GM19455 (cell line): Measurements from ENCODE around the gene CBX8.

Experiments used
- ATAC-seq: cut with Tn5 transposase; IDR thresholded peaks from one replicate; pipeline ENCODE4 v1.9.1; 2021; ENCODE audit not compliant: unreplicated experiment

The CBX8 gene

GRCh38 chr17:79806863-79807720 is 10.2 kb upstream of the CBX8 start:
- no peak for ATAC-seq

- ATAC-seq, result no peak
Observed at GRCh38 chr17:79806446-79806760, 9.5 kb upstream of the CBX8 start.

GRCh38 chr17:79804856-79805696 is 8.2 kb upstream of the CBX8 start:
- no peak for ATAC-seq

GRCh38 chr17:79803997-79804855 is 7.3 kb upstream of the CBX8 start:
- no peak for ATAC-seq

GRCh38 chr17:79803421-79803996 is 6.6 kb upstream of the CBX8 start:
- ATAC-seq, result no peak

GRCh38 chr17:79802736-79803420 is 6.0 kb upstream of the CBX8 start:
- no peak for ATAC-seq

GRCh38 chr17:79802039-79802735 is 5.3 kb upstream of the CBX8 start:
- no peak for ATAC-seq

- ATAC-seq, result no peak
Observed at GRCh38 chr17:79801156-79802038, 4.5 kb upstream of the CBX8 start.

- ATAC-seq, result no peak
Observed at GRCh38 chr17:79800325-79801155, 3.7 kb upstream of the CBX8 start.

GRCh38 chr17:79799538-79800324 is 2.9 kb upstream of the CBX8 start:
- no peak for ATAC-seq

GRCh38 chr17:79799174-79799537 is 2.3 kb upstream of the CBX8 start:
- no peak for ATAC-seq

- ATAC-seq, result no peak
Observed at GRCh38 chr17:79798299-79799173, 1.7 kb upstream of the CBX8 start.

- peak; percentile 22 for ATAC-seq
Observed at GRCh38 chr17:79797492-79798298, 818 bp upstream of the CBX8 start.

- no peak for ATAC-seq
Observed at GRCh38 chr17:79796444-79796762, 474 bp downstream of the CBX8 start.

GRCh38 chr17:79795795-79796443 is 958 bp downstream of the CBX8 start:
- no peak for ATAC-seq
